ENCODE results near the gene RASL12. TPM values are rescaled to one million over a fixed set of nuclear protein-coding genes. Genes with fewer than 3 reads are reported as not detected.
"Not testable (repeated sequence)": the region's sequence is repeated elsewhere in the genome, so short reads cannot be mapped to it uniquely, and the experiment has no call there.

Gene RASL12
- total and polyA plus RNA-seq, 2 of the 4 experiments (the other 2 are of a cell fraction), result 0.18 to 0.22 TPM

DNA sequence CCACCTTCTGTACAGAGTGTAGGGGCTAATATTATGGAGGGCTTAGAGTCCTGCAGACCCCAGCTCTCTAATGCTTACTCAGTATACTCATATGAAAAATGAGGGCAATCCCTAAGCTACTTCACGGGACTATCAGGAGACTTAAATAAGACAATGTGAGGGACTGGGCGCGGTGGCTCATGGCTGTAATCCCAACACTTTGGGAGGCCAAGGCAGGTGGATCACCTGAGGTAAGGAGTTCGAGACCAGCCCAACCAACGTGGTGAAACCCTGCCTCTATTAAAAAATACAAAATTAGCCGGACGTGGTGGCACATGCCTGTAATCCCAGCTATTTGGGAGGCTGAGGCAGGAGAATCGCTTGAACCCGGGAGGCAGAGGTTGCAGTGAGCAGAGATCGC, 32.0 kb upstream of the RASL12 start:
- BruUV-seq (replicated peaks); H2AK9ac ChIP-seq (replicated peaks; ENCODE audit: low read depth, low read length, poor library complexity); H3K9ac ChIP-seq (ENCODE audit: low read depth, low read length); dilution Hi-C loops (cut with HindIII; ENCODE audit: low sequenced_read_pairs, unreplicated experiment); H3K23ac ChIP-seq (ENCODE audit: low read depth, low read length); H2AFZ ChIP-seq (replicated peaks; ENCODE audit: low read length, poor library complexity); H3K9me1 ChIP-seq (ENCODE audit: insufficient read depth, low read length); H2AK5ac ChIP-seq (ENCODE audit: low read depth, low read length); H2BK20ac ChIP-seq (ENCODE audit: low read depth, low read length); POLR2A ChIA-PET (ENCODE audit: unreplicated experiment); H4K20me1 ChIP-seq (ENCODE audit: insufficient read depth, low read length); ATAC-seq (ENCODE audit: low read depth); H3K9me3 ChIP-seq (ENCODE audit: control insufficient read depth, insufficient read depth, low read length); H3K27me3 ChIP-seq (ENCODE audit: control insufficient read depth, insufficient read depth, low read length); H3K27ac ChIP-seq (ENCODE audit: insufficient read depth, low read length); H3K4ac ChIP-seq (ENCODE audit: low read depth, low read length); H3K79me1 ChIP-seq (ENCODE audit: low read depth in 1 of 2, low read length in 2 of 2); H2BK120ac ChIP-seq (ENCODE audit: low read depth, low read length); H2BK5ac ChIP-seq (ENCODE audit: low read depth, low read length, poor library complexity, severe bottlenecking); in situ Hi-C loops (cut with MboI; ENCODE audit: low sequenced_read_pairs); H4K5ac ChIP-seq (ENCODE audit: low read depth, low read length); DNase-seq; H3K4me1 ChIP-seq (ENCODE audit: control insufficient read depth, insufficient read depth, low read length); H3K4me2 ChIP-seq (ENCODE audit: low read depth, low read length); H3K4me3 ChIP-seq (ENCODE audit: insufficient read depth, low read depth, low read length); H3K14ac ChIP-seq (replicated peaks; ENCODE audit: low read depth, low read length); CTCF ChIA-PET; H4K91ac ChIP-seq (ENCODE audit: insufficient read depth, low read depth, low read length); H2BK15ac ChIP-seq (ENCODE audit: low read depth, low read length); H3K18ac ChIP-seq (ENCODE audit: low read depth, low read length); H3K56ac ChIP-seq (ENCODE audit: extremely low read depth, insufficient read depth, low read length); intact Hi-C loops (cut with micrococcal nuclease); H4K8ac ChIP-seq (ENCODE audit: low read depth in 2 of 2, low read length in 2 of 2): not testable (repeated sequence)
- 95% methylated on average over 3 of the region's 10 CpGs; no CpG with 5 or more reads in 1 of the 2 experiments for WGBS, 2 experiments (ENCODE audit: extremely low coverage in 2 of 2, insufficient read length in 1 of 2)
- H3K36me3 ChIP-seq (ENCODE audit: control insufficient read depth, insufficient read depth, low read length), result peaks cover 30% of the 10 kb centered on the region

Data from IMR-90 (cell line).